Right ventricle myocardium superior (tissue), 1 donor: ENCODE data around the gene ST8SIA2. TPM values are rescaled to one million over a fixed set of nuclear protein-coding genes. Genes with fewer than 3 reads are reported as not detected.

Experiments used
- ATAC-seq: fragments of 200-7000 bp; cut with Tn5 transposase; one replicate; pipeline ENCODE4 v1.9.1; 2020; ENCODE audit warnings: mild to moderate bottlenecking; ENCODE audit not compliant: poor library complexity
- DNase-seq: peaks from one replicate; pipeline ENCODE4 v3.0.0-alpha.2; 2020
- intact Hi-C: fragments of 100-400 bp; cut with DNase I; formaldehyde crosslinking; loops from one replicate; pipeline ENCODE4 v1.11.2; 2022
- total RNA-seq: library from RNA; stranded (reverse); fragmentation: NEBNext Ultra II Directional; extraction: Animal tissue kit (Norgen Biotek cat#: 25700); gene quantifications from one replicate; pipeline ENCODE4 v1.2.1, GENCODE V29; 2021
- donor health status: DM: no; HTN: yes; CAD: no; lungs with severe emphysema.

ST8SIA2 gene
- total RNA-seq, 1 donor from 2014 or later: 2.0 TPM

DNA sequence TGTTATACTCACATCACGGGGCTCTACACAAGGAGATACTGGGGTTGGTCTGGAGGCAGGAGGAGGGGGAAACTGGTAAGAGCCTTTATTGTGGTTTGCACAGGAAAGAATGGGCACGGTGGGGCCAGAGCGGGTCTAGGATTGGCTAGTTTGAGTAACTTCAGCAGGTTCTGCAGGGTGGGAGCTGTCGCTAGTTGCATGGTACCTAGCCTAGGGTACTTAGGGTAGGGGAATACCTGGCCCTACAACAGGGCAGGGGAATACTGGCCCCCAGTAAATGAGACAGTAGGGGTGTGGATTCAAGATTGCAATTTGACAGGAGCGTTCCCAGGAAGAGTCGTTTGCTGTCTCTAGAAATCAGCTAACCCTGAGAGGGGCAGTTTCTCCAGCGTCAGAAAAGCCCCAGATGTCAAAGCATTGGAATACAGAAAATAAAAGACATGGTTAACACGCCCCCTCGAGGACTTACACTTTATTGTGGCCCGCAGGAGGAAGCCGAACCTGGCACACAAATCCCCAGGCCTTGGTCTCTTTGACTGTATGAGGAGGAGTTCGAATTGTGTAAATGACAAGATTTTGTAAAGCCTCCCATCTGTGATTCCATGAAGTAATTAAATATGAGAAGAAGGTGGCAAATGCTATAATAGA lies 32.0 kb downstream of the ST8SIA2 start:
- intact Hi-C loops: no loop called here
- ATAC-seq (no peak), DNase-seq (no peak)

DNA sequence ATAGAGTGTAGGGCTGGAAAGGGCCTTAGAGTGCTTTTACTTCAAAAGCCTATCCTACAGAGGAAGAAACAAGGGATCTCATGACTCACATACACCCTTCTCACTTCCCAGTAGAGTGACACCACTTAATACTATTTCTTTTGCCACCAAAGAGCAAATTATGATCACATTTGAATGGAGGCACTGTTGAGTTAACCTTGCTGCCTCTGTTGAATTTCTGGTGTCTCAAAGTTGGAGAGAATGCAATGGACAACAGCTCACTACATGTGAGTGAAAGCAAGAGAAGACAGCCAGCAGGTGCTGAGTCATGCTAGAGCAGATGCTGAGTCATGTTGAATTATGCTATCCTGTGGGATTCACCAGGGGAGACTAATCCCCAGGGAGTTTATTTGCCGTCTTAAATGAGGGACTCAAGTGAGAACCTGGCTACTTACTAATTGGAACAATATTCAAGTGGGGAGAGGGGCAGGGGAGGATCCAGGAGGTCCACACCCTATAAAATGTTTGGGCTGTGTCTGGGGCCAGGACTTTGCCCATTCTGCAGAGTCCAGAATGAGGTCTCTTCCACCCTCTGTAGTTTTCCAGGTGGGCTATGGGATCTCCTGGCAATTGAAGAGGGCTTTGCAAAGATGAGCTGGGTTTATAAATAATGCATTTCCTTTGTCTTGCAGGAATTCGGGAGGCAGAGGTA lies 35.8 kb downstream of the ST8SIA2 start:
- intact Hi-C loops: no loop called here
- ATAC-seq (no peak), DNase-seq (no peak)

GRCh38 chr15:92430069-92430440 lies 36.4 kb downstream of the ST8SIA2 start:
- DNase-seq: no peak

GRCh38 chr15:92435145-92435544 lies 41.5 kb downstream of the ST8SIA2 start:
- no peak for DNase-seq
- ATAC-seq: no peak
- intact Hi-C loops: no loop called here

More at GRCh38 chr15:92430069-92430440, 36.4 kb downstream of the ST8SIA2 start:
- intact Hi-C loops: no loop called here
- no peak for ATAC-seq

GRCh38 chr15:92438471-92438870 lies 44.8 kb downstream of the ST8SIA2 start:
- DNase-seq (no peak), ATAC-seq (no peak)
- intact Hi-C loops: no loop called here

GRCh38 chr15:92443381-92443780 lies 49.7 kb downstream of the ST8SIA2 start:
- no peak for ATAC-seq
- DNase-seq: no peak
- intact Hi-C loops: no loop called here

DNA sequence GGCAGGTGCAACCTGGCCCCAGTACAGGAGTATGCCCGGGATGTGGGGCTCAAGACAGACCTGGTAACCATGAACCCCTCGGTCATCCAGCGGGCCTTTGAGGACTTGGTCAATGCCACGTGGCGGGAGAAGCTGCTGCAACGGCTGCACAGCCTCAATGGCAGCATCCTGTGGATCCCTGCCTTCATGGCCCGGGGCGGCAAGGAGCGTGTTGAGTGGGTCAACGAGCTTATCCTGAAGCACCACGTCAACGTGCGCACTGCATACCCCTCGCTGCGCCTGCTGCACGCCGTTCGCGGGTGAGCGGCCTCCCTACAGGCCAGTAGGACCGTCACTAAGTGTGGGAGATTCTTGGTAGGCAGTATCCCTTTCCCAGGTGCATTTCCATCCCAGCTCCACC lies 51.0 kb downstream of the ST8SIA2 start:
- no peak for DNase-seq
- intact Hi-C loops: no loop called here
- no peak for ATAC-seq

DNA sequence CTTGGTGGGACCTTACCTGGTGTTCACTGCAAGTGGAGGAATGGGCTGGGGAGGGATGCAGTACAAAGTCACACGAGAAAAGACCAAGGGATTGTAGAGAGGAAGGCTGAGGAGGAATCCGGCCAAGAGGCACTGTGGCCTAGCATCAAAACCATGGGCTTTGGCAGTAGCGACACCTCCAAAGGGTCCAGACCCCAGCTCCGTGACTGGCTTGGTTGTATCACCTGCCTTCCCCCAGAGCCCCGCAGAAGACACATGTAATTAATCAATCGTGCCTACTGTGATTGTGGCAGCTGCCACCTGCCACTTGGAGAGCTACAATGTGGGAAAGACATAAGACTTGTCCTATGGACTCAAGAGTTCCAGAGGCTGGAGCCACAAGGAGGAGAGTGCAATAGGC lies 54.7 kb downstream of the ST8SIA2 start:
- ATAC-seq (no peak), DNase-seq (no peak)
- intact Hi-C loops: no loop called here

- ATAC-seq (no peak), DNase-seq (no peak)
- intact Hi-C loops: no loop called here
Measured at GRCh38 chr15:92449476-92449875, 55.8 kb downstream of the ST8SIA2 start.

- ATAC-seq (no peak), DNase-seq (no peak)
- intact Hi-C loops: no loop called here
Measured at GRCh38 chr15:92451225-92451825, 57.6 kb downstream of the ST8SIA2 start.

GRCh38 chr15:92452143-92452542 lies 58.5 kb downstream of the ST8SIA2 start:
- no peak for DNase-seq
- no peak for ATAC-seq
- intact Hi-C loops: no loop called here

GRCh38 chr15:92453607-92454006 lies 59.9 kb downstream of the ST8SIA2 start:
- ATAC-seq: no peak
- DNase-seq: no peak
- intact Hi-C loops: no loop called here

DNA sequence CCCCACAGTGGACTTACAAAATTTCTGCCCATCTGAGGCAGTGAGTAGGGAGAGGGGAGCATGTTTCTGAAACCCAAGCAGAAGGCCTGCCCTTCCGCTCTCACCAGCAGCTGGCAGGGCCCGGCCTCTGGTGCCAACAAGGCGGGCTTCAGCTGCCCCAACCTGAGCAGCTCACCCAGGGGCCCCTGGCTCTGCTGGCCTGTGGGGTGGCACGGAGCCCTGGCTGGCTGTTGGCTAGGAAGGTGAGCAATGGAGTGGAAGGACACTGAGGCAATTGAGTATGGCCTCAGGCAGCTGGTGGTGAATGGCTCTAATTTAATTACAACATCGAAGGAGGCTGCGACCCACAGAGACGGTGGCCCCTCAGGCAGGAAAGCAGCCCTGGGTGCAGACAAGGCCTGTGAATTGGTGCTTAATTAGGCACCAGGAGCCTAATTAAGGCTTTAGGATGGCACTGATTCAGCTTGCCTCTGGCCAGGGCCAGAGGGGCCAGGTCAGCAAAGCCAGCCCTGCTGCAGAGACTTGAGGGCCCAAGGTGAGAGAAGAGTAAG lies 60.9 kb downstream of the ST8SIA2 start:
- no peak for ATAC-seq

DNA sequence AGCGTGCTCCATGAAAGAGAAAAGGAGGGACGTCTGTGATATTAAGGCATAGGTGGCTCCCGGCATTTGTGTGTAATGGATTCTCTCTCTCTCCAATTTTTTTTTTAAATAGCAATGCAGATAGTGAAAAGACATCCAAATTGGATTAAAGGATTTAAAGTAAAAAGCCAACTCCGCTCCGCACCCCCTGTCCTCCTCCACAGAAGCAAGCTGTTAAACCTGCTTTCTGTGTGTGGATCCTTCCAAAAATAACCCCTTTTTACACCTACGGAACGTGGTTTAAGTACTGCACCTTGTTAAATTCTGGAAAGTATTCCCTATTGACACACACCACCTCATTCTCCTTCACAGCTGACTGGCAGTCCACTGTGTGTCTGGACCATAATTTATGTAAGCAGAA lies 61.6 kb downstream of the ST8SIA2 start:
- intact Hi-C loops: no loop called here
- no peak for DNase-seq

More for the DNA sequence above, 60.9 kb downstream of the ST8SIA2 start:
- intact Hi-C loops: no loop called here
- no peak for DNase-seq

GRCh38 chr15:92457471-92458041 lies 63.9 kb downstream of the ST8SIA2 start:
- ATAC-seq: peak; percentile 78
- no peak for DNase-seq
- intact Hi-C loops: no loop called here

More for the DNA sequence above, 61.6 kb downstream of the ST8SIA2 start:
- no peak for ATAC-seq

- intact Hi-C loops: no loop called here
- no peak for DNase-seq
- ATAC-seq: no peak
Measured at GRCh38 chr15:92460023-92460422, 66.3 kb downstream of the ST8SIA2 start.

DNA sequence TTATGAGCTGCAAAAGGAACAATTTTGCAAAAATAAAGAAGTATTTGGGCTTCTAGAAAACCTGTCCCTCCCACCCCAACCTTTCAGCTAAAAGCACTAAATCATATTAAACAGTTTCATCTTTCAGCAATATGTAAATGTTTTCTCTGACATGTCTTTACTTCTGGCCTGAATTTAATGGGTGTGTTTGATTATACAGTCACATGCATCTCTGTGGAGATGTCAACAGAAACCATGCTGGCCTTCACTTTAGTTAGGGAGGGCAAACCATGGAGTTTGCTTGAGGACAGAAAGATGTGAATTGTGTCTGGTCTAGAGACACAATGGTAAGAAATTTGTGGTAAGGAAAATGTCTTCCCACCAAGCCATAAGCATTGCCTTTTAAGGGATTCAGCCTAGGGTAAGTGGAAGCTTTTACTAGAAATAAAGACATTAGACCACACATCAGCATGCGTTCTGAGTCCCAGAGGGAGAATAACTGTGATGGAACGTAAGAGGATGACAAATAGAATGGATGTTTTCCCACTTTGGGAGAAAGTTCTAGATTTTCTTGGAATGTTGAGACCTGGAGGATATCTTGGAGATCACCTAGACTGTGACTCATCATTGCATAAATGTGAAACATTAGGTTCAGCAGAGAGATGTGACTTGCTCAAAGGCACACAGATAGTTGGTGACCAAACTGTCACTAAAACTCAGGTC lies 68.9 kb downstream of the ST8SIA2 start:
- ATAC-seq (no peak), DNase-seq (no peak)
- intact Hi-C loops: no loop called here

- intact Hi-C loops: no loop called here
- DNase-seq: no peak
- ATAC-seq: no peak
Measured at GRCh38 chr15:92463352-92463751, 69.7 kb downstream of the ST8SIA2 start.

GRCh38 chr15:92463826-92464225 lies 70.1 kb downstream of the ST8SIA2 start:
- ATAC-seq: no peak
- DNase-seq: no peak
- intact Hi-C loops: no loop called here
